RWPE1 (cell line): ENCODE data around the gene ANGPTL7.

Experiments
- CTCF ChIA-PET: fragments of 350-600 bp; sonication (Branson Sonifier 250); formaldehyde crosslinking; extraction: SDS; loops from one replicate; lab custom pipeline; 2021; lab: Yijun Ruan, JAX
- POLR2A ChIA-PET: fragments of 400-600 bp; formaldehyde crosslinking; extraction: SDS; loops from one replicate; lab custom pipeline; 2020; ENCODE audit warnings: antibody characterized with exemption; ENCODE audit not compliant: low non-redundant PET; lab: Yijun Ruan, JAX
- DNase-seq: peaks from one replicate; pipeline ENCODE4 v3.0.0; 2012; ENCODE audit warnings: low spot score
- H3K27ac ChIP-seq: fragments of 450-650 bp; 2 replicates; pipeline ENCODE4 v1.5.1; 2017
- CTCF ChIP-seq: fragments of 450-650 bp; conservative IDR thresholded peaks from 2 replicates; pipeline ENCODE4 v1.5.1; 2017; ENCODE audit warnings: low read depth, mild to moderate bottlenecking

Gene ANGPTL7

GRCh38 chr1:11238311-11238710 is 49.2 kb downstream of the ANGPTL7 start:
- ChIA-PET POLR2A (no interaction called here), CTCF (interaction anchor here (0.7 kb wide), 1 partner anchor 41 kb away, joined by 3 read pairs; no protein-coding TSS in a partner anchor)
- DNase-seq: no peak
- TF ChIP-seq CTCF: no peak
- H3K27ac ChIP-seq: no peak overlapping the region

GRCh38 chr1:11245248-11245647 is 56.1 kb downstream of the ANGPTL7 start:
- CTCF ChIA-PET: no interaction called here
- H3K27ac ChIP-seq: no peak overlapping the region
- POLR2A ChIA-PET: no interaction called here
- DNase-seq: no peak
- TF ChIP-seq CTCF: no peak
